Keratinocyte (primary cell): Measurements from ENCODE around the gene OAF. TPM values are rescaled to one million over a fixed set of nuclear protein-coding genes. Genes with fewer than 3 reads are reported as not detected.

Experiments
- DNase-seq: peaks from one replicate; pipeline ENCODE4 v3.0.0-alpha.2; 2011; ENCODE audit warnings: low read depth, missing footprints, low spot score
- FAIRE-seq: peaks from 2 replicates; lab custom pipeline; 2011; peaks lifted over from hg19 to GRCh38; lab: Jason Lieb, UNC
- H2AFZ ChIP-seq: 2 replicates; pipeline ENCODE4 v1.6.0; 2012; ENCODE audit warnings: low read length, control low read depth, inconsistent platforms; ENCODE audit not compliant: control insufficient read depth
- H3K27ac ChIP-seq: 2 replicates; pipeline ENCODE4 v1.5.1; 2011; ENCODE audit warnings: low read length; ENCODE audit not compliant: control insufficient read depth, insufficient read depth
- H3K27me3 ChIP-seq: 3 replicates; pipeline ENCODE4 v1.6.0; 2011; ENCODE audit warnings: low read length; ENCODE audit not compliant: control insufficient read depth, insufficient read depth; ENCODE audit errors: extremely low read depth
- H3K36me3 ChIP-seq, 2 experiments: 2 replicates in 1 of 2; 3 replicates in 1 of 2; pipeline ENCODE4 v1.5.1; 2011; ENCODE audit warnings: low read length in 2 of 2, mild to moderate bottlenecking in 1 of 2; ENCODE audit not compliant: control insufficient read depth in 2 of 2, insufficient read depth in 2 of 2; ENCODE audit errors: extremely low read depth in 1 of 2
- H3K4me1 ChIP-seq: 3 replicates; pipeline ENCODE4 v1.5.1; 2011; ENCODE audit warnings: low read length; ENCODE audit not compliant: control insufficient read depth, insufficient read depth; ENCODE audit errors: extremely low read depth
- H3K4me2 ChIP-seq: 3 replicates; pipeline ENCODE4 v1.6.0; 2011; ENCODE audit warnings: low read depth, low read length; ENCODE audit not compliant: control insufficient read depth, insufficient read depth; ENCODE audit errors: extremely low read depth
- H3K4me3 ChIP-seq, 3 experiments: fragments of 200-600 bp in 1 of 3; sonication (generic) in 1 of 3; 2 replicates in 2 of 3; 3 replicates in 1 of 3; pipeline ENCODE4 v1.5.1; 2011 to 2016; ENCODE audit warnings: low read length in 3 of 3, mild to moderate bottlenecking in 3 of 3, control low read depth in 2 of 3, inconsistent platforms in 1 of 3, low read depth in 1 of 3, mixed read lengths in 1 of 3, mixed run types in 1 of 3, moderate library complexity in 1 of 3; ENCODE audit not compliant: control insufficient read depth in 2 of 3, insufficient read depth in 2 of 3; ENCODE audit errors: extremely low read depth in 1 of 3
- H3K79me2 ChIP-seq: 2 replicates; pipeline ENCODE4 v1.6.0; 2012; ENCODE audit warnings: low read length; ENCODE audit not compliant: control insufficient read depth, insufficient read depth
- H3K9ac ChIP-seq: 3 replicates; pipeline ENCODE4 v1.6.0; 2011; ENCODE audit warnings: low read length; ENCODE audit not compliant: control insufficient read depth, insufficient read depth; ENCODE audit errors: extremely low read depth
- H3K9me1 ChIP-seq: 3 replicates; pipeline ENCODE4 v1.6.0; 2011; ENCODE audit warnings: low read length; ENCODE audit not compliant: control insufficient read depth, insufficient read depth; ENCODE audit errors: extremely low read depth
- H3K9me3 ChIP-seq: 2 replicates; pipeline ENCODE4 v1.5.1; 2012; ENCODE audit warnings: low read depth, low read length; ENCODE audit not compliant: control insufficient read depth
- H4K20me1 ChIP-seq: 3 replicates; pipeline ENCODE4 v1.6.0; 2011; ENCODE audit warnings: low read length; ENCODE audit not compliant: control insufficient read depth, insufficient read depth; ENCODE audit errors: extremely low read depth
- EZH2 ChIP-seq: IDR thresholded peaks from one replicate; pipeline ENCODE4 v1.6.1; 2012; ENCODE audit warnings: inconsistent platforms, mild to moderate bottlenecking, low read length, moderate library complexity
- dilution Hi-C: fragments of 300-500 bp; cut with MboI; formaldehyde crosslinking; loops from one replicate; pipeline ENCODE4 v1.7.0; 2020; ENCODE audit warnings: low sequenced_read_pairs; ENCODE audit not compliant: extremely low pct_ligation_motif_present
- polyA plus RNA-seq, 5 experiments: library from polyadenylated mRNA; depleted of rRNA in 3 of 5; stranded (reverse) in 3 of 5; stranded (forward) in 1 of 5; unstranded in 1 of 5; fragments of >200 nt; gene quantifications; 1 replicate in 1 of 5; 2 replicates in 3 of 5; 3 replicates in 1 of 5; pipeline versions ENCODE4 v1.2.1 to v1.2.3, GENCODE V29; 2011 to 2012; ENCODE audit warnings: missing spikeins in 2 of 5, low read depth in 1 of 5, low replicate concordance in 1 of 5
- TF ChIP-seq, protein P1 (sequence below), 3 experiments: IDR thresholded peaks in 1 of 3; conservative IDR thresholded peaks in 1 of 3; optimal IDR thresholded peaks in 1 of 3; 2 replicates in 2 of 3; 3 replicates in 1 of 3; pipeline versions ENCODE3 to v1.5.1; 2011; ENCODE audit warnings: low read length in 3 of 3, mild to moderate bottlenecking in 3 of 3, moderate library complexity in 2 of 3, control low read depth in 1 of 3, inconsistent platforms in 1 of 3; ENCODE audit not compliant: insufficient read depth in 2 of 3; ENCODE audit errors: extremely low read depth in 1 of 3

Gene OAF
- polyA plus RNA-seq, 1 donor (not counting 4 experiments of a cell fraction or from before 2014, with no cell fraction given) = 11.2 TPM

DNA sequence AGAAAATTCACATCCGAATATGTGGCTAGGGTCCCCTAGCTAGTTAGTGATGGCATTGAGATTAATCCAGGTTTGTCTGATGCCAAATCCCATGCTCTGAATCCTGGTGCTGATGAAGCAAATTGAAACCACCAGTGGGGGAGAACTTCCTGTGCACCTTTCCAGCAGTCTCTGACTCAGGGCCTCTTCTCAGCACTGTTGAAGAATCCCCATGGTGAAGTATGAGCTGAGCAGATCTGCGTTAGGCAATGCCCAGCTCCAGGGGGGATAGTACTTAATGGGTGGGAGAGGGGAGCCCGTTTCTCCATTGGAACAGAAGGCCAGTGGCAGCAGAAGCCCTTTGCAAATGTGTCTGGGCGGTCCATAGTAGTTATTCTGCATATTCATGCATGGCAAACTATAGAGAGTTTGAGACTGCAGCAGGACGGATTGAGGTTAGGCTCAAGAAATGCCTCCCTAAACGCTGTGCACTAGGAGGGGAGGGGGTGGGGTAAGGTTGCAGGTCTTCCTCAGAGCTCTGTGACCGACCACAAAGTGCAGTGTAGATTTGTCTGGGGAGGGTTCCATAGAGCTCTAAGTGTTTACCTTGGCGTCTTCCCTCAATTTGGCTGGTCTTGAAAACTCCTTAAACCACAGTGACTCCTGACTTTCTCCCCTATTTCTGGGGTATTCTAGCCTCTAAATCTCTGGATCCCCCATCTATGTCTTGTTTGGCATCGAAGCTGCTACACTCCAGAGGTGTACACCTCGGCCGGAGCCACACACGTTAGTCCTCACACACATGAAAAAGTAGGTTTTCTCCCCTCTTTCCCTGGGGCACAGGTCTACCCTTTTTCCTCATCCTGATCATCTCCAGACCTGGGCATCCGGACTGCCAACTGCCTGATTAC lies 33.9 kb downstream of the OAF start:
- Histone ChIP-seq H3K4me3 (no peak overlapping the region), H2AFZ (no peak overlapping the region), H3K27me3 (peaks cover 44% of the 10 kb centered on the region), H3K36me3 (no peaks in the 10 kb centered on the region), H3K9me3 (no peaks in the 10 kb centered on the region), H3K4me2 (no peak overlapping the region), H3K9ac (no peak overlapping the region), H3K27ac (no peak overlapping the region), H3K4me1 (peaks cover 21% of the 10 kb centered on the region), H3K79me2 (no peaks in the 10 kb centered on the region), H3K9me1 (peaks cover 4% of the 10 kb centered on the region), H4K20me1 (no peaks in the 10 kb centered on the region)
- dilution Hi-C loops = no loop called here
- TF ChIP-seq, protein P1, sequence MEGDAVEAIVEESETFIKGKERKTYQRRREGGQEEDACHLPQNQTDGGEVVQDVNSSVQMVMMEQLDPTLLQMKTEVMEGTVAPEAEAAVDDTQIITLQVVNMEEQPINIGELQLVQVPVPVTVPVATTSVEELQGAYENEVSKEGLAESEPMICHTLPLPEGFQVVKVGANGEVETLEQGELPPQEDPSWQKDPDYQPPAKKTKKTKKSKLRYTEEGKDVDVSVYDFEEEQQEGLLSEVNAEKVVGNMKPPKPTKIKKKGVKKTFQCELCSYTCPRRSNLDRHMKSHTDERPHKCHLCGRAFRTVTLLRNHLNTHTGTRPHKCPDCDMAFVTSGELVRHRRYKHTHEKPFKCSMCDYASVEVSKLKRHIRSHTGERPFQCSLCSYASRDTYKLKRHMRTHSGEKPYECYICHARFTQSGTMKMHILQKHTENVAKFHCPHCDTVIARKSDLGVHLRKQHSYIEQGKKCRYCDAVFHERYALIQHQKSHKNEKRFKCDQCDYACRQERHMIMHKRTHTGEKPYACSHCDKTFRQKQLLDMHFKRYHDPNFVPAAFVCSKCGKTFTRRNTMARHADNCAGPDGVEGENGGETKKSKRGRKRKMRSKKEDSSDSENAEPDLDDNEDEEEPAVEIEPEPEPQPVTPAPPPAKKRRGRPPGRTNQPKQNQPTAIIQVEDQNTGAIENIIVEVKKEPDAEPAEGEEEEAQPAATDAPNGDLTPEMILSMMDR (optimal IDR thresholded peaks at IDR 0.05 in 1 of 3, IDR thresholded peaks at IDR 0.05 in 1 of 3, conservative IDR thresholded peaks at IDR 0.05 in 1 of 3; ENCODE audit: extremely low read depth in 1 of 3, insufficient read depth in 2 of 3, low read length in 3 of 3) = no peak
- TF ChIP-seq EZH2 = no peak
- peak; percentile 71 for FAIRE-seq
- no peak for DNase-seq

DNA sequence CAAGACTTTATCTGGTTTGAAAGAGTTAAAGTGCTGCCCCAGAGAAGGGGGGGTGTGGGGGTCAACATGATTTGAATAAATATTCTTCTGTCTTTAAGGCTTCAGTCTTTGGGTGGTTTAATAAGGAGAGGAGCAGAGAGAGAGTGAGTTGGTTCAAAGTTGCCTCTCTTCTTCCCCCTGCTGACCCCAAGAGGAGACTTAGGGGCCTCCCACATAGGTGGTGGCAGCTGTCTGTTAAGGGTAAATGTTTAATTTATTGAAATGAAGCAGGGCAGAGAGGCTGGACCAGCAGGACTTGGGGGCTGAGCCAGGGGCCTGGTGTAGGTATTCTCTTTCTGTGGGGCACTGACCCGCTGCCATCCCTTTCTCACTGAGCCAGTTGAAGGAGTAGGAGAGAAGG lies 34.6 kb downstream of the OAF start:
- Histone ChIP-seq H4K20me1 (no peaks in the 10 kb centered on the region), H3K27me3 (peaks cover 37% of the 10 kb centered on the region), H2AFZ (no peak overlapping the region), H3K27ac (no peak overlapping the region), H3K4me1 (peaks cover 17% of the 10 kb centered on the region), H3K9me3 (no peaks in the 10 kb centered on the region), H3K4me2 (no peak overlapping the region), H3K4me3 (no peak overlapping the region), H3K79me2 (no peaks in the 10 kb centered on the region), H3K36me3 (no peaks in the 10 kb centered on the region), H3K9ac (no peak overlapping the region), H3K9me1 (peaks cover 4% of the 10 kb centered on the region)
- no peak for FAIRE-seq
- DNase-seq = no peak
- dilution Hi-C loops = no loop called here
- no peak for TF ChIP-seq EZH2
- TF ChIP-seq, protein P1 (optimal IDR thresholded peaks at IDR 0.05 in 1 of 3, IDR thresholded peaks at IDR 0.05 in 1 of 3, conservative IDR thresholded peaks at IDR 0.05 in 1 of 3; ENCODE audit: extremely low read depth in 1 of 3, insufficient read depth in 2 of 3, low read length in 3 of 3) = no peak
